Astrocyte (in vitro differentiated cells and primary cell): ENCODE measurements around the gene IL36G.

ENCODE experiments used
- CTCF ChIP-seq: IDR thresholded peaks from 2 replicates; pipeline ENCODE4 v1.5.1; 2011; ENCODE audit warnings: low read depth, mild to moderate bottlenecking, inconsistent platforms, low read length, moderate library complexity; ENCODE audit not compliant: insufficient read depth
- EZH2 ChIP-seq: IDR thresholded peaks from 2 replicates; pipeline ENCODE4 v1.6.1; 2012; ENCODE audit warnings: mild to moderate bottlenecking, low read length, inconsistent platforms; ENCODE audit not compliant: insufficient read depth

GRCh38 chr2:112994648-112995047 lies 16.8 kb downstream of the IL36G start:
- TF ChIP-seq CTCF (no peak), EZH2 (no peak)
